AG09309 (cell line): Measurements from ENCODE around the gene KCNH3.

Experiments used
- DNase-seq: peaks from one replicate; pipeline ENCODE4 v3.0.0-alpha.2; 2010; ENCODE audit warnings: low read depth
- H3K4me3 ChIP-seq: 2 replicates; pipeline ENCODE4 v1.5.1; 2011; ENCODE audit warnings: mild to moderate bottlenecking, low read depth, low read length, moderate library complexity; ENCODE audit not compliant: control insufficient read depth
- TF ChIP-seq, protein P1 (sequence below): IDR thresholded peaks from 2 replicates; pipeline ENCODE4 v1.5.1; 2011; ENCODE audit warnings: mild to moderate bottlenecking, low read depth, low read length, inconsistent platforms; ENCODE audit not compliant: insufficient read depth, control insufficient read depth; ENCODE audit errors: missing control alignments

KCNH3 gene

DNA sequence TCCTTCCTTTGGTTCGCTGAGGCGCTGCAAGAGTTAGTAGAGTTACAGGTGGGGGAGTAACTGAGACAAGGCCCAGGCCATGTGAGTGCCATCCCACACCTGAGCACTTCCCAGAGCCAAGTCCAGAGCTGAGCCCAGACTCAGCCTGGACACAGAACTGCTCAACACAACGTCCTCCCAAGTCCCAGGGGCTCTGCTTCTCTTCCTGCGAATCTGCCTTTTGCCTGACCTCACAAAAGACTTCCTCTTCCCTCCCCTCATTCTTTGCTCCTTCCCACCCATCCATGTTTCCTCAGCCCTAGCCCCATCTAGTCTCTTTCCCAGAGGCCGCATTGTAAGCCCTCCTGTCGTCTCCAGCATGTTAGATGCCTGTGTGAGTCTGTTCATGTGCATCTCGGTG, 45.8 kb downstream of the KCNH3 start:
- DNase-seq = no peak
- H3K4me3 ChIP-seq = no peak overlapping the region
- TF ChIP-seq, protein P1, sequence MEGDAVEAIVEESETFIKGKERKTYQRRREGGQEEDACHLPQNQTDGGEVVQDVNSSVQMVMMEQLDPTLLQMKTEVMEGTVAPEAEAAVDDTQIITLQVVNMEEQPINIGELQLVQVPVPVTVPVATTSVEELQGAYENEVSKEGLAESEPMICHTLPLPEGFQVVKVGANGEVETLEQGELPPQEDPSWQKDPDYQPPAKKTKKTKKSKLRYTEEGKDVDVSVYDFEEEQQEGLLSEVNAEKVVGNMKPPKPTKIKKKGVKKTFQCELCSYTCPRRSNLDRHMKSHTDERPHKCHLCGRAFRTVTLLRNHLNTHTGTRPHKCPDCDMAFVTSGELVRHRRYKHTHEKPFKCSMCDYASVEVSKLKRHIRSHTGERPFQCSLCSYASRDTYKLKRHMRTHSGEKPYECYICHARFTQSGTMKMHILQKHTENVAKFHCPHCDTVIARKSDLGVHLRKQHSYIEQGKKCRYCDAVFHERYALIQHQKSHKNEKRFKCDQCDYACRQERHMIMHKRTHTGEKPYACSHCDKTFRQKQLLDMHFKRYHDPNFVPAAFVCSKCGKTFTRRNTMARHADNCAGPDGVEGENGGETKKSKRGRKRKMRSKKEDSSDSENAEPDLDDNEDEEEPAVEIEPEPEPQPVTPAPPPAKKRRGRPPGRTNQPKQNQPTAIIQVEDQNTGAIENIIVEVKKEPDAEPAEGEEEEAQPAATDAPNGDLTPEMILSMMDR = no peak

DNA sequence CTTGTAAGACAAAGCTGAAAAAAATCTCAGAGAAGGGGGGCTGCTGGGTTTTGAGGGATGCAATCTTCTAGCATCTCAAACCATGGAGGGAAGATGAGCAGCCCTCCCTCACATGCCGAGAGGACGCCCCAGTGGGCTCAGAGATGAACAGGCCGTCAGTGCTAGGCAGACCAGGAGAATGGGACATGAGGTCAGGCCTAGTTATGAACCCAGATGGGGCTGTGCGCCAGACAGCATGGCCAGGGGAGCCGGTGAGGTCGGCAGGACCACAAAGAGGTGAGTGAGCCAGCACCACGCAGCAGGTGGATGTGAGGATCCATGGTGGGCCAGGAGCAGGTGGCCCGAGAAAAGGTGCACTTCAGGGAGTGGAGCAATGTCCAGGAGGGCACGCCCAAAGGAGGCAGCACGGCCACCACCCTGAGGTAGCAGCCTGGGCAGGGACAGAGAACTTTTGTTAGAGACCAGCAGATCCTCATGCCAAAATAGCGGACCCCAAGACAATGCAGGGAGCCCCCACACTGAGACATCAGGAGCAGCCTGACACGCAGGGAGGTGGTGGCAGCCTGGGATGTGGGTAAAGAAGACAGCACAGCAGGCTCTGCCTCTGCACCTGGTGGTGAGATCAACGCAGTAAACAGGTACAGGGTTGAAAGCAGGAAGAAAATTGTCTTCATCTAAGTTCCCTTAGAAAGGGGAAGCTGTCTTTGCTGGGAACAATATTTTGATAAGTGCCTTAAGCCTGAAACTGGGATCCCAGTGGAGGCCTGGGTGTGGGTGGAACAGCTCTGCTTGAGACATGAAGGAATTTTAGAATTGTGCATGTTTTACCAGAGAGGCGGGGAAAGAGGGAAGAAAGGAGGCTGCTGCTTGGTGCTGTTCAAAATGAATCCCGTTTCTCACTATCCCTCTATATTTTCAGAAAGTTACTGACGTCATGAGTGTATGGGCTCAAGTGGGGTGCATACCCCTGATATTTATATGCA, 46.9 kb downstream of the KCNH3 start:
- no peak for DNase-seq
- H3K4me3 ChIP-seq = no peak overlapping the region
- TF ChIP-seq, protein P1 = no peak

DNA sequence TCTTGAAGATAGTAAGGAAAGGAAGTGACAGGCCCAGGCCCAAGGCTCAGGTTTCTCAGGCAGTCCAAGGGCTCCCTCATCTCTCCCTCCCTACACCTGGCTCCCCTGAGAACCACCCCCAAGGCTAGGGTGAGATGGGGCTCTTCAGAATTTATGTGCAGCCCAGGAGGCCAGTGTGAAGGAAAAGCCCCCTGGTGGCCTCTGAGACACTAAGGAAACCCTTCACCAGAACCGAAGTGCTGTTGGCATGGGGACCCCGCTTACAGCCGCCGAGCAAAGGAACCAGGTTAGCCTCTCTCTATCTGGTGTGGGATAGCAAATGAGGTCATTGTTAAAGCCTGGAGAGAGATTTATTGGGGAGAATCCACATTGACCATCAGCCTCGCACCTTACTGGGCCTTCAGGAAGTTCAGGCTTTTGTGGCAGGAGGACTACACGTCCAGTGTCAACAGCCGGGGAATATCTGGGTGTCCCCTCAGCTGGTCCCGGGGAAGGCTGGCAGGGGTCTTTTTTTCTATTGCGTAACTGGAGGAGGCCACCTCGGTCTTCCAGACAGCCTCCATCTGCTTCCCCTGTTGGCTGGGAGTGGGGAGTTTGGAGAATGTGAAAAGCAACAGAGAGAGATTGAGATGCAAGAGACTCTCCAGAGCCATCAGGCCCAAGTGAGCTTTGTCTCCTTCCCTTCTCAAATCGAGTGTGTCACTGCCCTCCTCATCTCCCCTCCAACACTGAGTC, 48.5 kb downstream of the KCNH3 start:
- TF ChIP-seq, protein P1 = no peak
- no peak for DNase-seq
- H3K4me3 ChIP-seq = no peak overlapping the region

DNA sequence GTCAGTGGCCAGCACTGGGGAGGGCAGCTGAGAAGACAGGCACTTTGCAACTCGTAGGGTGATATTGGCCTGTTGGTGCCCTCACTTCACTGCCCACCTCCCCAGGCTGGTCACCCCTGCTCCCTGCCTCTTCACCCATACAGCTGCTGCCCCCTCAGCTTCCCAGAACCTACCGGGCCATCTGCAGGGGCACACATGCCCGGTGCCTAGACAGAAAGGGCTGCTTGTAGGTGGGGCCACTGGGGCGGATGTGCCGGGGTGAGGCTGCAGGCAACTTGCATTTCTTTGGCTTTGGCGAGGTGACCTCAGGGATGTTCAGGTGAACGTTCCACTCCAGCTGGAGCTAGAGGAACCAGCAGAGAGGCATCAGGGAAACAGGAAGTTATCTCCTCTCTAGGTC, 49.5 kb downstream of the KCNH3 start:
- no peak overlapping the region for H3K4me3 ChIP-seq
- TF ChIP-seq, protein P1 = no peak
- no peak for DNase-seq

DNA sequence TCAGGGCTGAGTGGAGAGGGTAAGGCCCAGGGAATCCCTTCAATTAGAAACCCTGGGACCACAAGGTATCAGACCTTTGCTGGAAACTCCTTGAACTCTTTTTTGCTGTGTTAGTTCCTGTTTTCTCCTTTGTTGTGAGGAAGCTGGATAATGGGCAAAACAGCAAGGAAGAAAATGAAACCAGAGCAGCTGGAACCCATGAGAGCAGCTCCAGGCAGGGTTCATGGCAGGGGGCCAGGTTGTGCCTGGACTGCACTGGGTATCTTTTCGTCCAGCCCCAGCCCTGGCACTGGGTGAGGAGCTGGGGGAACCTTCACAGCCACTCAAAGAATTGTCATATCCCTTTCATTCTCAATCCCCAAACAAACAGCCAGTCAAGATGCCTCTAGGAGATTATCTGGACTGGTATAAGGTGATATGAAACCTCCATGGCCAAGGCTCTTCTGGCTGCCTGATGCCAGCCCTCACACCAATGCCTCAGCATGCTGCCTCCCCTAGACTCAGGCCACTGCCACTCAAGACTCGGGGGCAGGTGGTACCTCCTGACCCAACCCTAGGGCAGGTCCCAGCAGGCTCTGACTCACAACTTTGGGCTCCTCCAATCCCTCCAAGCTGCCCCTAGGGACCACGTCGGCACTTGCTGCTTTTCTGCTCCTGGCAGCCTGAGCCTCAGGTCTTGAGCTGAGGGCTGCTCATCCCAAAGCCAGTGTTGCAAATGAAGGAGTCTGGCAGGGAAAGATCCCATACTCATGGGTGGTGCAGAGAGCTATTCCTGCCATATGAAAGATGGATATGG, 50.1 kb downstream of the KCNH3 start:
- H3K4me3 ChIP-seq = no peak overlapping the region
- TF ChIP-seq, protein P1 = no peak
- DNase-seq = no peak

DNA sequence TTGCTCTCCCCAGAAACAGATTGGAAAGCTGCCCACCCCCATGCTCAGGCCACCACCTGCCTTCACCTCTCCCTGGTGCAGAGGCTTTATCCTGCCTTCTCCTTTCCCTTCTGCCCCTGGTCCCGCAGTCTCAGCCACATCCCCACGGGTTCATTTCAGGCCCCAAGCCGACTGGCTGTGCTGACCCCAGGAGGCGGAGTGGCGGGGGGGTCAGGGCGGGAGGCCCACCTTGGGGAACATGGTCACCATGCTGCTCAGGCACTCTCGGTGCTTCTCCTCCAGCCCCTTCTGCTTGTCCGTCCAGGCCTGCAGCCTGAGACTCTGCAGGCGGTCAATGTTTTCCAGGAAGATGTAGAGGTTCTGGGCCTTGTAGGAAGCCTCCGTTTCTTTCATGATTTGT, 59.7 kb downstream of the KCNH3 start:
- H3K4me3 ChIP-seq = no peak overlapping the region
- TF ChIP-seq, protein P1 = no peak
- DNase-seq = no peak
